ENCODE data around the gene ZNHIT2.

The ZNHIT2 gene

GRCh38 chr11:65112546-65113360, 4.7 kb downstream of the ZNHIT2 start:
- Histone ChIP-seq H3K4me3 (ENCODE audit: severe bottlenecking) (peak overlapping the region; percentile 39), H3K9me3 (ENCODE audit: severe bottlenecking) (no peaks in the 10 kb centered on the region), H3K4me1 (ENCODE audit: insufficient read depth, poor library complexity, severe bottlenecking) (peaks cover 10% of the 10 kb centered on the region), H3K36me3 (ENCODE audit: low read depth) (peaks cover 10% of the 10 kb centered on the region; the same call in 1 of the 2 replicates), H3K27me3 (ENCODE audit: insufficient read depth, poor library complexity, severe bottlenecking) (no peaks in the 10 kb centered on the region), H3K27ac (ENCODE audit: poor library complexity, severe bottlenecking) (peak overlapping the region; percentile 45)
- TF ChIP-seq, protein P1, sequence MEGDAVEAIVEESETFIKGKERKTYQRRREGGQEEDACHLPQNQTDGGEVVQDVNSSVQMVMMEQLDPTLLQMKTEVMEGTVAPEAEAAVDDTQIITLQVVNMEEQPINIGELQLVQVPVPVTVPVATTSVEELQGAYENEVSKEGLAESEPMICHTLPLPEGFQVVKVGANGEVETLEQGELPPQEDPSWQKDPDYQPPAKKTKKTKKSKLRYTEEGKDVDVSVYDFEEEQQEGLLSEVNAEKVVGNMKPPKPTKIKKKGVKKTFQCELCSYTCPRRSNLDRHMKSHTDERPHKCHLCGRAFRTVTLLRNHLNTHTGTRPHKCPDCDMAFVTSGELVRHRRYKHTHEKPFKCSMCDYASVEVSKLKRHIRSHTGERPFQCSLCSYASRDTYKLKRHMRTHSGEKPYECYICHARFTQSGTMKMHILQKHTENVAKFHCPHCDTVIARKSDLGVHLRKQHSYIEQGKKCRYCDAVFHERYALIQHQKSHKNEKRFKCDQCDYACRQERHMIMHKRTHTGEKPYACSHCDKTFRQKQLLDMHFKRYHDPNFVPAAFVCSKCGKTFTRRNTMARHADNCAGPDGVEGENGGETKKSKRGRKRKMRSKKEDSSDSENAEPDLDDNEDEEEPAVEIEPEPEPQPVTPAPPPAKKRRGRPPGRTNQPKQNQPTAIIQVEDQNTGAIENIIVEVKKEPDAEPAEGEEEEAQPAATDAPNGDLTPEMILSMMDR (IDR thresholded peaks at IDR 0.05; ENCODE audit: poor library complexity, severe bottlenecking): peak; percentile 90
- ATAC-seq (ENCODE audit: low read depth) (peak; percentile 5), DNase-seq (ENCODE audit: low spot score) (peak; percentile 60)

GRCh38 chr11:65111744-65112545, 5.6 kb downstream of the ZNHIT2 start, which contains the start of gene TM7SF2:
Gene TM7SF2, plus strand, starts transcription at chr11:65111872. Its CDS starts 144 bp downstream, at chr11:65112016.
- peaks cover 10% of the 10 kb centered on the region; the same call in 1 of the 2 replicates for H3K36me3 ChIP-seq (ENCODE audit: low read depth)
- no peaks in the 10 kb centered on the region for H3K9me3 ChIP-seq (ENCODE audit: severe bottlenecking)
- DNase-seq (ENCODE audit: low spot score): peak; percentile 97
- no peaks in the 10 kb centered on the region for H3K27me3 ChIP-seq (ENCODE audit: insufficient read depth, poor library complexity, severe bottlenecking)
- peak within 1 kb of the TSS; percentile 39 for H3K4me3 ChIP-seq (ENCODE audit: severe bottlenecking)
- H3K27ac ChIP-seq (ENCODE audit: poor library complexity, severe bottlenecking): peak within 1 kb of the TSS; percentile 45
- TF ChIP-seq, protein P1 (IDR thresholded peaks at IDR 0.05; ENCODE audit: poor library complexity, severe bottlenecking): no peak
- H3K4me1 ChIP-seq (ENCODE audit: insufficient read depth, poor library complexity, severe bottlenecking): peaks cover 10% of the 10 kb centered on the region
- peak; percentile 87 for ATAC-seq (ENCODE audit: low read depth)

DNA sequence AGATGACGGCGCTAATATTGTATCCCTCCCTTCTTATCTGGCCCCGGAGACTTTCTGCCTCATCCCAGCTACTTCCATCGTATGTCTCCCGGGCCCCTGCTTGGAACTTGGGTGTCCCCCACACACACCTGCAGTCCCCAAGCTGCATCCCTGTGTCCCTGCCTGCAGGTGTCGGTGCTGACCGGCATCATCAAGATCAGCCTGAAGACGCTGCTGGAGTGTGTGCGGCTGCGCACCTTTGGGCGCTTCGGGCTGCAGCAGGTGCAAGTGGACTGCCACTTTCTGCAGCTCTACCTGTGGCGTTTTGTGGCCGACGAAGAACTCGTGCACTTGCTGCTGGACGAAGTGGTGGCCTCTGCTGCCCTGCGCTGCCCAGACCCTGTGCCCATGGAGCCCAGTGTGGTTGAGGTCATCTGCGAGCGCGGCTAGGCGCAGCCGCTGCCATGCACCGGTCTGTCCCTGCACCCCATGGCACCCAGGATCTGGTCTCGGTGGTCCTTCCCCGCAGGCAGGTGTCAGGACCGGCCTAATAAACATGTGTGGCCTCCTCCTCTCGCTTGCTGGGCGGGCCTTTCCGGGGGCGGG, 6.2 kb downstream of the ZNHIT2 start:
- Histone ChIP-seq H3K9me3 (ENCODE audit: severe bottlenecking) (no peaks in the 10 kb centered on the region), H3K27ac (ENCODE audit: poor library complexity, severe bottlenecking) (peak overlapping the region; percentile 45), H3K4me1 (ENCODE audit: insufficient read depth, poor library complexity, severe bottlenecking) (peaks cover 6% of the 10 kb centered on the region), H3K4me3 (ENCODE audit: severe bottlenecking) (no peak overlapping the region), H3K27me3 (ENCODE audit: insufficient read depth, poor library complexity, severe bottlenecking) (no peaks in the 10 kb centered on the region), H3K36me3 (ENCODE audit: low read depth) (peaks cover 7% of the 10 kb centered on the region; the same call in 1 of the 2 replicates)
- no peak for DNase-seq (ENCODE audit: low spot score)
- TF ChIP-seq, protein P1 (IDR thresholded peaks at IDR 0.05; ENCODE audit: poor library complexity, severe bottlenecking): no peak
- ATAC-seq (ENCODE audit: low read depth): no peak

DNA sequence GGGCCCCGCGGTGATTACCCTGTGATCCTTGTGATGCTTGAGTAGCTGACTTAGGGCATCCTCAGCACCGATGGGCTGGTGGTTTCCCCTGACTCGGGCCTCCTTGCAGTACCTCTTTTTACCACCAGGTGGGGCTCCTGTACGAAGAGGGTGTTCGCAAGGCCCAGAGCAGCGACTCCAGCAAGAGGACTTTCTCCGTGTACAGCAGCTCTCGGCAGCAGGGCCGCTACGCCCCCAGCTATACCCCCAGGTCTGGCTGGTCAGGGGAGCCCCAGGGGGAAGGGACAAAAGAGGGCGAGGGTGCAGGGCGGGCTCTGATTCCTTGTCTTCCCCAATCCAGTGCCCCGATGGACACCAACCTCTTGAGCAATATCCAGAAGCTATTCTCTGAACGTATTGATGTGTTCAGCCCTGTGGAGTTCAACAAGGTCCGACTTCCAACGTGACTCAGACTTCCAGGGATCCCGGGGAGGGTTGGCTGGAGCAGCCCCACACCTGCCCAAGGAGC, 7.1 kb downstream of the ZNHIT2 start:
- H3K27me3 ChIP-seq (ENCODE audit: insufficient read depth, poor library complexity, severe bottlenecking): no peaks in the 10 kb centered on the region
- H3K9me3 ChIP-seq (ENCODE audit: severe bottlenecking): no peaks in the 10 kb centered on the region
- peak; percentile 71 for DNase-seq (ENCODE audit: low spot score)
- peak; percentile 43 for ATAC-seq (ENCODE audit: low read depth)
- no peaks in the 10 kb centered on the region for H3K36me3 ChIP-seq (ENCODE audit: low read depth)
- peak overlapping the region; percentile 45 for H3K27ac ChIP-seq (ENCODE audit: poor library complexity, severe bottlenecking)
- TF ChIP-seq, protein P1 (IDR thresholded peaks at IDR 0.05; ENCODE audit: poor library complexity, severe bottlenecking): peak; percentile 93
- no peak overlapping the region for H3K4me3 ChIP-seq (ENCODE audit: severe bottlenecking)
- peaks cover 5% of the 10 kb centered on the region for H3K4me1 ChIP-seq (ENCODE audit: insufficient read depth, poor library complexity, severe bottlenecking)
